Peyer's patch (tissue), 4 donors: Measurements from ENCODE around the gene REX1BD. TPM values are rescaled to one million over a fixed set of nuclear protein-coding genes. Genes with fewer than 3 reads are reported as not detected.

Experiments used
- DNase-seq, 3 donors: peaks; one replicate each; pipeline ENCODE4 v3.0.0-alpha.2; 2017 to 2019
- H3K27ac ChIP-seq, 4 donors: fragments of 200-600 bp; sonication (generic); one replicate each; pipeline ENCODE4 v1.5.1; 2016 to 2019
- H3K27me3 ChIP-seq, 2 donors: fragments of 200-600 bp; sonication (generic); one replicate each; pipeline ENCODE4 v1.5.1; 2019
- H3K36me3 ChIP-seq, 3 donors: fragments of 200-600 bp; sonication (generic); one replicate each; pipeline ENCODE4 v1.5.1; 2016 to 2019
- H3K4me1 ChIP-seq, 4 donors: fragments of 200-600 bp; sonication (generic); one replicate each; pipeline ENCODE4 v1.5.1; 2016 to 2019
- H3K4me3 ChIP-seq, 4 donors: fragments of 200-600 bp; sonication (generic); 1 replicate in 3 of 4; 2 replicates in 1 of 4; pipeline ENCODE4 v1.5.1; 2016 to 2019; ENCODE audit warnings: mild to moderate bottlenecking in 1 of 4
- H3K9me3 ChIP-seq, 4 donors: fragments of 200-600 bp; sonication (generic); one replicate each; pipeline ENCODE4 v1.5.1; 2016 to 2019; ENCODE audit warnings: mild to moderate bottlenecking in 1 of 4
- CTCF ChIP-seq, 6 experiments: fragments of 450-650 bp in 4 of 6; fragments of 200-600 bp in 2 of 6; sonication (generic) in 1 of 6; IDR thresholded peaks; one replicate each; pipeline ENCODE4 v1.5.1; 2017 to 2019; ENCODE audit warnings: antibody characterized with exemption in 6 of 6, mild to moderate bottlenecking in 3 of 6, moderate library complexity in 1 of 6
- POLR2A ChIP-seq, 2 donors: fragments of 450-650 bp; IDR thresholded peaks; one replicate each; pipeline ENCODE4 v1.5.1; 2017; ENCODE audit warnings: antibody characterized with exemption in 2 of 2, mild to moderate bottlenecking in 2 of 2, moderate library complexity in 2 of 2
- total RNA-seq, 4 donors: library from RNA; depleted of rRNA; stranded (reverse); fragments of >200 nt; gene quantifications; one replicate each; pipeline ENCODE4 v1.1.0, GENCODE V29; 2016

Gene REX1BD
- total RNA-seq, 4 donors from 2014 or later: 68.1 to 76.3 (median 72.2) TPM

DNA sequence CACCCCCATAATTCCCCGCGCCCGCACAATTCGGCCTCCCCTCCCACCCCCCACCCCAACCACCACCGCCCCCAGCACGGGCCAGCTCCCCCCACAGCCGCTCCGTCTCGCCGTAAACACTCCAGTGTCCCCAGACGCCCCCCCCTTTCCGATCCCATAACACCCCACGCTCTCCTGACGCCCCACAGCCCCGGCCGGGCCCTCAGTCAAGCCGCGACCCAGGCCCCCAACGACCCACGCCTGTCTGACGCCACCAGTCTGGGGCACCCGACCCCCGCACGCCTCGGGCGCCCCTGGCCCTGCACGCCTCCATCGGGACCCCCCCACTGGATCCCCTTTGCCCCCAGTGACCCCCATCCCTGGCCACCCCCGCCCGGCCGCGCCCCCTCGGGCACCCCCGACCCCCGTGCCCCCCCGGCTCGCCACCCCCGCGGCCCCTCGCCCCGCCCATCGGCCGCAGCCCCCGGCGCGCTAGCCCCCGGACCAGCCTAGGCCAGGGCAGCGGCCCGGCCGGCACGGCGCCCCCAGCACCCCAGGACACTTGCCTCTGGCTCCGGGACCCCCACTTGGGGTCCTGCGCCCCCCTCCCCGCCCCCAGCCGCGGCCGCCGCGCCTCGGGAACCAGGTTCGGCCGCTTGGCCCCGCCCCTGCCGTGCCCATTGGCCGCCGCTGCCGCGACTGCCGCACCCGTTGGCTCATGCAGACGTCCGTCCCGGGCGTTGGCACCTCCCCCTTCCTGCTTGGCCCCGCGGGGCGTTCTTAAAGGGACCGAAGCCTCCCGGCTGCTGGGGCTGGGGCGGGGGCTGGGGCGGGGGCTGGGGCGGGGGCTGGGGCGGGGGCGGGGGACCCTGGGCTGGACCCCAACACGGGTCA is 45.4 kb upstream of the REX1BD start, which contains the start of gene FKBP8:
Gene FKBP8, minus strand, starts transcription at position 633 of the 873 bp plus-strand sequence. CDS start 1,603 bp downstream, outside the sequence.
- Histone ChIP-seq H3K9me3 (no peaks in the 10 kb centered on the region), H3K27ac (peak within 1 kb of the TSS; percentile 91 to 96 (median 94)), H3K4me1 (peaks cover 0 to 17% (median 9%) of the 10 kb centered on the region in 4 donors), H3K36me3 (peaks cover 0 to 28% (median 0%) of the 10 kb centered on the region in 3 donors), H3K27me3 (no peaks in the 10 kb centered on the region), H3K4me3 (peak within 1 kb of the TSS; percentile 87 to 98 (median 92))
- TF ChIP-seq CTCF (IDR thresholded peaks at IDR 0.05): no peak
- no peak for TF ChIP-seq POLR2A (IDR thresholded peaks at IDR 0.05)
- peak; percentile 94 to 98 (median 96) for DNase-seq

DNA sequence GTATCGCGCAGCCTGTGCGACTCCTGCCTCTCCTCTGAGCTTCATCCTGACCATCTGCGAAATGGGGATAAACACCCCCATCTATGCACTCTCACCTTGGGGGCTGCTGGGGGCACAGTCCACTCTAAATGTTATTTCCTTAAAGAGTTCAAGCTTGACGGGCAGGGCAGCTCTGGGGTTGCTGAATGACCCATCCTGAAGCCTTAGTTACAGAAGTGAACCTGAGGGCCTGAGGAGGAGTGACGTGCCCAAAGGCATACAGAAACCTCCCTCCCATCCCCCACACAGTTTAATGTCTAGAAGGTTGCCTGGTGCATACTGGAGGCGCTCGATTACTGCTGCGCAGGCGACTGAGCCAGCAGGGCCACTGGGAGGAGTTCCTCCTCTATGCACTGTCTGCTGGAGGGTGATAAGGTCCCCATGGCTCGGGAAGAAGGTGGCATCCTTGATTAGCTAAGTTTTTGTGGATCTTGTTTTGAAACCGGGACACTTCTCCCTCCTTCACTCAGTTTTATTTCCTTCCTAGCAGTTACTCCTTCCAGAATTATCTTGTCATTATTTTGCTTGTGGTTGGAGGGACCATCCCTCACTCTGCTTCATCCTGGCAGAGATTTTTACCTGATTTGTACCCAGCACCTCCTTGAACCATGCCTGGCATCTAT is 44.7 kb upstream of the REX1BD start:
- H3K9me3 ChIP-seq: no peaks in the 10 kb centered on the region
- H3K27ac ChIP-seq: peak overlapping the region; percentile 91 to 96 (median 94)
- H3K4me1 ChIP-seq: peaks cover 0 to 17% (median 9%) of the 10 kb centered on the region in 4 donors
- H3K27me3 ChIP-seq: no peaks in the 10 kb centered on the region
- peaks cover 0 to 27% (median 0%) of the 10 kb centered on the region in 3 donors for H3K36me3 ChIP-seq
- peak in 3 of 6 experiments; percentile 32 to 47 (median 40) for TF ChIP-seq CTCF (IDR thresholded peaks at IDR 0.05)
- peak; percentile 48 to 60 for TF ChIP-seq POLR2A (IDR thresholded peaks at IDR 0.05)
- peak; percentile 75 to 91 (median 77) for DNase-seq
- peak overlapping the region; percentile 87 to 98 (median 92) for H3K4me3 ChIP-seq

- Histone ChIP-seq H3K27ac (no peak overlapping the region), H3K9me3 (no peaks in the 10 kb centered on the region), H3K4me1 (no peaks in the 10 kb centered on the region), H3K27me3 (no peaks in the 10 kb centered on the region), H3K4me3 (no peak overlapping the region), H3K36me3 (no peaks in the 10 kb centered on the region)
- no peak for TF ChIP-seq CTCF (IDR thresholded peaks at IDR 0.05)
- DNase-seq: no peak
Observed at GRCh38 chr19:18551631-18552030, 37.0 kb upstream of the REX1BD start.

GRCh38 chr19:18557411-18558201 is 31.0 kb upstream of the REX1BD start, which contains the start of gene KXD1:
KXD1 (plus strand) TSS chr19:18557870; CDS start chr19:18562057, 4,187 bp downstream.
- Histone ChIP-seq H3K27ac (peak within 1 kb of the TSS; percentile 91 to 94 (median 93)), H3K9me3 (no peaks in the 10 kb centered on the region), H3K36me3 (peaks cover 0 to 10% (median 0%) of the 10 kb centered on the region in 3 donors), H3K4me3 (peak within 1 kb of the TSS; percentile 78 to 94 (median 84)), H3K27me3 (no peaks in the 10 kb centered on the region), H3K4me1 (peaks cover 0 to 6% (median 2%) of the 10 kb centered on the region in 4 donors)
- DNase-seq: peak; percentile 97 to 100 (median 99)
- TF ChIP-seq POLR2A (IDR thresholded peaks at IDR 0.05) (peak; percentile 74 to 82), CTCF (IDR thresholded peaks at IDR 0.05) (no peak)

DNA sequence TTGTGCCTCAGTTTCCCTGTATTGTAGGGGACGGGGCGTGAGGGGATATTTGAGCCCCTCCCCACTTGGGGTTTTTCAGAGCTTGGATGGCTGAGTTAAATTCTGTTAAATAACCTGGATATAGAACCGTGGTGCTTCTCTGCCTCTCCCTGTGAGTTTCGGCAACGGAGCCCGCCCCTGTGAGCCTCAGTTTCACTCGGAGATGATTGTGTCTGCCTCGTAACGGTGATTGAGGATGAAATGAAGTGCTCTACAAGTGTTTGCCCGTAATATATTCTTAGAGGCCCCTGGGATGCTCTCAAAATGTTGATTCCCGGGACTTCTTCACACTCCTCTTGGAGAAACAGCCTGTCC is 30.4 kb upstream of the REX1BD start:
- no peaks in the 10 kb centered on the region for H3K9me3 ChIP-seq
- peaks cover 0 to 6% (median 2%) of the 10 kb centered on the region in 4 donors for H3K4me1 ChIP-seq
- no peak for DNase-seq
- H3K4me3 ChIP-seq: peak overlapping the region; percentile 78 to 94 (median 84)
- TF ChIP-seq CTCF (IDR thresholded peaks at IDR 0.05) (no peak), POLR2A (IDR thresholded peaks at IDR 0.05) (no peak)
- peaks cover 0 to 16% (median 0%) of the 10 kb centered on the region in 3 donors for H3K36me3 ChIP-seq
- H3K27ac ChIP-seq: peak overlapping the region; percentile 91 to 94 (median 93)
- H3K27me3 ChIP-seq: no peaks in the 10 kb centered on the region
